ENCODE results near the gene TMEM240. TPM values are rescaled to one million over a fixed set of nuclear protein-coding genes. Genes with fewer than 3 reads are reported as not detected.

The TMEM240 gene
- total and polyA plus RNA-seq, 2 of the 8 experiments (the other 6 are each of a cell fraction or from before 2014, with no cell fraction given) = 3.6 to 5.7 TPM

- DNase-seq (ENCODE audit: low read depth in 1 of 2, low spot score in 2 of 2) (no peak), FAIRE-seq (no peak)
- H3K4me1 ChIP-seq (replicated peaks in 1 of 4; ENCODE audit: control insufficient read depth in 3 of 4, insufficient read depth in 4 of 4, low read length in 3 of 4) = peaks cover 0 to 9% (median 0%) of the 10 kb centered on the region in 4 experiments; a peak in 2 of 7 replicates
- peaks cover 2% of the 10 kb centered on the region in 2 experiments; a peak in 1 of 4 replicates for H3K9me3 ChIP-seq (ENCODE audit: insufficient read depth in 2 of 2, low read depth in 1 of 2, low read length in 1 of 2)
- no peak overlapping the region for H3K4ac ChIP-seq (replicated peaks; ENCODE audit: insufficient read length, low read depth, low read length)
- H4K91ac ChIP-seq (replicated peaks; ENCODE audit: insufficient read length, low read length) = no peak overlapping the region
- no peak overlapping the region for H3K18ac ChIP-seq (ENCODE audit: extremely low read depth, low read length)
- 94% methylated on average over 13 of the region's 31 CpGs; no CpG with 5 or more reads in 1 of the 2 experiments for WGBS, 2 experiments (ENCODE audit: extremely low coverage in 1 of 2, insufficient coverage in 1 of 2, insufficient read length in 1 of 2, insufficient replicate concordance in 2 of 2, low coverage in 1 of 2, low lambda C conversion rate in 2 of 2, missing lambda C conversion rate in 1 of 2)
- no peak overlapping the region for H4K5ac ChIP-seq (ENCODE audit: insufficient read length, low read depth, low read length)
- H2AK5ac ChIP-seq (ENCODE audit: low read depth, low read length) = no peak overlapping the region
- H2BK20ac ChIP-seq (ENCODE audit: low read length) = no peak overlapping the region
- H3K14ac ChIP-seq (ENCODE audit: insufficient read length) = no peak overlapping the region
- H3K4me3 ChIP-seq (ENCODE audit: extremely low read depth in 1 of 4, insufficient read depth in 2 of 4, low read depth in 3 of 4, low read length in 4 of 4) = no peak overlapping the region
- H2BK15ac ChIP-seq (ENCODE audit: low read length) = no peak overlapping the region
- POLR2A ChIA-PET (ENCODE audit: partially characterized antibody) = no interaction called here
- CTCF ChIA-PET (ENCODE audit: partially characterized antibody) = no interaction called here
- H3K4me2 ChIP-seq (ENCODE audit: insufficient read depth in 1 of 2, low read depth in 2 of 2, low read length in 2 of 2) = no peak overlapping the region
- peaks cover 3 to 13% of the 10 kb centered on the region in 2 experiments for H4K20me1 ChIP-seq (replicated peaks in 1 of 2; ENCODE audit: control insufficient read depth in 1 of 2, insufficient read depth in 2 of 2, low read length in 2 of 2)
- peaks cover 2 to 9% (median 6%) of the 10 kb centered on the region in 4 experiments; a peak in 4 of 8 replicates for H3K36me3 ChIP-seq (ENCODE audit: control insufficient read depth in 2 of 4, insufficient read depth in 4 of 4, low read length in 3 of 4)
- no peak overlapping the region for H3K9ac ChIP-seq (replicated peaks in 1 of 4; ENCODE audit: extremely low read depth in 1 of 4, low read depth in 3 of 4, low read length in 3 of 4)
- no peak overlapping the region for H2BK5ac ChIP-seq (ENCODE audit: low read depth, low read length)
- no peak overlapping the region for H2BK120ac ChIP-seq (replicated peaks; ENCODE audit: low read depth, low read length)
- peaks cover 7% of the 10 kb centered on the region for H3K79me1 ChIP-seq (ENCODE audit: low read depth, low read length)
- H3K27me3 ChIP-seq (replicated peaks in 1 of 4; ENCODE audit: control insufficient read depth in 3 of 4, extremely low read depth in 1 of 4, insufficient read depth in 3 of 4, low read length in 3 of 4) = no peaks in the 10 kb centered on the region
- H3K27ac ChIP-seq (ENCODE audit: low read depth, low read length) = no peak overlapping the region
- H4K8ac ChIP-seq (ENCODE audit: extremely low read depth, insufficient read depth, low read length) = no peak overlapping the region
- no peak overlapping the region for H2AFZ ChIP-seq (ENCODE audit: low read length)
- no peak overlapping the region for H3K56ac ChIP-seq (replicated peaks; ENCODE audit: insufficient read length, low read depth, low read length)
- peaks cover 5% of the 10 kb centered on the region; the same call in 1 of the 2 replicates for H3K23me2 ChIP-seq (ENCODE audit: low read depth, low read length)
- H2BK12ac ChIP-seq (ENCODE audit: low read depth, low read length) = no peak overlapping the region
- peaks cover 0 to 5% of the 10 kb centered on the region in 2 experiments; a peak in 1 of 4 replicates for H3K79me2 ChIP-seq (ENCODE audit: control insufficient read depth in 1 of 2, insufficient read depth in 2 of 2, low read length in 2 of 2)
- no peak overlapping the region for H3K23ac ChIP-seq (ENCODE audit: insufficient read length)
- no peak for TF ChIP-seq ATF2 (IDR thresholded peaks at IDR 0.05; ENCODE audit: low read length)
- no peak for TF ChIP-seq CBX8 (IDR thresholded peaks at IDR 0.05; ENCODE audit: borderline replicate concordance, low read depth, low read length)
- no peak for TF ChIP-seq GABPA (IDR thresholded peaks at IDR 0.05; ENCODE audit: borderline replicate concordance, insufficient read depth, low read length)
- no peak for TF ChIP-seq CTBP2 (IDR thresholded peaks at IDR 0.05; ENCODE audit: borderline replicate concordance, insufficient read depth, insufficient read length, low read length)
- no peak for TF ChIP-seq KDM4A (IDR thresholded peaks at IDR 0.05; ENCODE audit: low read depth, low read length, severe bottlenecking)
- TF ChIP-seq CHD2 (IDR thresholded peaks at IDR 0.05; ENCODE audit: low read length) = no peak
- no peak for TF ChIP-seq TBP (IDR thresholded peaks at IDR 0.05; ENCODE audit: low read depth, low read length)
- no peak for TF ChIP-seq EGR1 (IDR thresholded peaks at IDR 0.05; ENCODE audit: borderline replicate concordance, low read depth, low read length)
- TF ChIP-seq HDAC6 (IDR thresholded peaks at IDR 0.05; ENCODE audit: low read depth, low read length) = no peak
- no peak for TF ChIP-seq ASH2L (IDR thresholded peaks at IDR 0.05; ENCODE audit: low read length)
These were observed 5.8 kb downstream of the TMEM240 start for GRCh38 chr1:1534401-1535154.
